Thoracic aorta (tissue), 2 donors: ENCODE measurements around the gene MRPS23. TPM values are rescaled to one million over a fixed set of nuclear protein-coding genes. Genes with fewer than 3 reads are reported as not detected.

Experiments used
- ATAC-seq: fragments of 150-250 bp; one replicate; pipeline ENCODE4 v1.8.0; 2017; ENCODE audit warnings: low read depth; ENCODE audit not compliant: insufficient number of reproducible peaks, low FRiP score
- DNase-seq: peaks from one replicate; pipeline ENCODE4 v3.0.0-alpha.2; 2020; ENCODE audit warnings: low spot score
- H3K27ac ChIP-seq, 2 donors: fragments of 200-600 bp; sonication (generic); 1 replicate in 1 of 2; 2 replicates in 1 of 2; pipeline ENCODE4 v1.5.1; 2016; ENCODE audit warnings: mild to moderate bottlenecking in 2 of 2, moderate library complexity in 2 of 2
- H3K27me3 ChIP-seq: fragments of 200-600 bp; sonication (generic); replicated peaks from 2 replicates; pipeline ENCODE4 v1.6.0; 2016; ENCODE audit warnings: mild to moderate bottlenecking; ENCODE audit not compliant: insufficient read depth
- H3K36me3 ChIP-seq: fragments of 200-600 bp; sonication (generic); one replicate; pipeline ENCODE4 v1.5.1; 2016
- H3K4me1 ChIP-seq, 2 donors: fragments of 200-600 bp; sonication (generic); 1 replicate in 1 of 2; 2 replicates in 1 of 2; pipeline versions ENCODE4 v1.5.1 to v1.6.0; 2016; ENCODE audit warnings: low read depth in 2 of 2, mild to moderate bottlenecking in 1 of 2; ENCODE audit not compliant: control insufficient read depth in 1 of 2
- H3K4me3 ChIP-seq: fragments of 200-600 bp; sonication (generic); 2 replicates; pipeline ENCODE4 v1.5.1; 2016; ENCODE audit warnings: mild to moderate bottlenecking
- H3K9me3 ChIP-seq: fragments of 200-600 bp; sonication (generic); 2 replicates; pipeline ENCODE4 v1.5.1; 2016
- total RNA-seq, 2 donors: library from RNA; depleted of rRNA; stranded (reverse); fragments of >200 nt; gene quantifications; one replicate each; pipeline versions ENCODE4 v1.1.0 to v1.2.3, GENCODE V29; 2016
- TF ChIP-seq, protein P1 (sequence below): fragments of 200-600 bp; sonication (generic); IDR thresholded peaks from one replicate; pipeline ENCODE4 v1.5.1; 2019; ENCODE audit warnings: antibody characterized with exemption

MRPS23 gene
- 10 to 100 TPM; 16.2 to 16.6 TPM for total RNA-seq

DNA sequence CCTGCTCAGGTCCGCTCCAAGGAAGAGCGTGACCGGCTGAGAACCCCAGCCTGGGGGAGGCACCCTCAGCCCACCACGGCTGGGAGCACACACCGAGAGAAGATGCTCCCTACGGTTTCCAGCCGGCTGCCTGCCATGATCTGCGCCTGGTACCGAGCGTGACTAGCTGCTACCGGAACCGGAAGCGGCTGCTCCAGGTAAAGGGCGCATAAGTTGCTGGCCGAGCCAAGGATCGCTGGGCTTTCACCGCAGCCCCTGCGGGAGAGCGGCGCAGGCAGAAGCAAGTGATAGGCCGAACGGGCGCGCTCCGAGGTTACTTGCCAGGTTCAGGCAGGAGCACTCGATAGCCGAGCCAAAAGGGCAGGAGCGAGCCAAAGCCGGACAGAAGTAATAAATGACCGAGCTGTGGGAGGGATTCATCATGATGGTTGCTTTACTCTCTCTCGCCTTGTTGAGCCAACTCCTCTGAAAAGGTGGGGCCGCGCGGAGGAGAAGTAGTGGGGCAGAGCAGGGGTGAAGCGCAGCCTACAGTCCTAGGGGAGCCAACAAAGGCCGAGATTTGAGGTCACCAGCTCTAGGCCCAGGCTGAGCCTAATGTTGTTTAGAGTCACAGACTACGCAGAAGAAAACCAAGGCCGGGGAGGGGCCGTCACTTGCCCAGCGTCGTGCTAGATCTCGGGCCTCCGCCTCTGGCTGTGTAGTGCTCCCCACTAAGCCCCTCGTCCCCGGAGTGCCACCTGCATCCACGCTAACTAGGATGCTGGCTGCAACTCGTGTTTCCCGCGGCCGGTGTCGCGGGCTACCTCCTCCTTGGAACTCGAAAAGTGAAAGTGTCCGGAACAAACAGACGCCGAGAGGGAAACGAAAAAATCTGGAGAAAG is at the start of gene MRPS23:
MRPS23 (minus strand) TSS at position 171 of the 881 bp plus-strand sequence; CDS start at position 137, 34 bp downstream.
- ATAC-seq (peak; percentile 86), DNase-seq (peak; percentile 94)
- no peaks in the 10 kb centered on the region for H3K27me3 ChIP-seq
- no peaks in the 10 kb centered on the region for H3K9me3 ChIP-seq
- TF ChIP-seq, protein P1, sequence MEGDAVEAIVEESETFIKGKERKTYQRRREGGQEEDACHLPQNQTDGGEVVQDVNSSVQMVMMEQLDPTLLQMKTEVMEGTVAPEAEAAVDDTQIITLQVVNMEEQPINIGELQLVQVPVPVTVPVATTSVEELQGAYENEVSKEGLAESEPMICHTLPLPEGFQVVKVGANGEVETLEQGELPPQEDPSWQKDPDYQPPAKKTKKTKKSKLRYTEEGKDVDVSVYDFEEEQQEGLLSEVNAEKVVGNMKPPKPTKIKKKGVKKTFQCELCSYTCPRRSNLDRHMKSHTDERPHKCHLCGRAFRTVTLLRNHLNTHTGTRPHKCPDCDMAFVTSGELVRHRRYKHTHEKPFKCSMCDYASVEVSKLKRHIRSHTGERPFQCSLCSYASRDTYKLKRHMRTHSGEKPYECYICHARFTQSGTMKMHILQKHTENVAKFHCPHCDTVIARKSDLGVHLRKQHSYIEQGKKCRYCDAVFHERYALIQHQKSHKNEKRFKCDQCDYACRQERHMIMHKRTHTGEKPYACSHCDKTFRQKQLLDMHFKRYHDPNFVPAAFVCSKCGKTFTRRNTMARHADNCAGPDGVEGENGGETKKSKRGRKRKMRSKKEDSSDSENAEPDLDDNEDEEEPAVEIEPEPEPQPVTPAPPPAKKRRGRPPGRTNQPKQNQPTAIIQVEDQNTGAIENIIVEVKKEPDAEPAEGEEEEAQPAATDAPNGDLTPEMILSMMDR = no peak
- H3K36me3 ChIP-seq = peaks cover 3% of the 10 kb centered on the region
- H3K4me1 ChIP-seq = peaks cover 40 to 60% of the 10 kb centered on the region in 2 donors
- peak within 1 kb of the TSS; percentile 89 for H3K4me3 ChIP-seq
- H3K27ac ChIP-seq = peak within 1 kb of the TSS; percentile 83 to 92

DNA sequence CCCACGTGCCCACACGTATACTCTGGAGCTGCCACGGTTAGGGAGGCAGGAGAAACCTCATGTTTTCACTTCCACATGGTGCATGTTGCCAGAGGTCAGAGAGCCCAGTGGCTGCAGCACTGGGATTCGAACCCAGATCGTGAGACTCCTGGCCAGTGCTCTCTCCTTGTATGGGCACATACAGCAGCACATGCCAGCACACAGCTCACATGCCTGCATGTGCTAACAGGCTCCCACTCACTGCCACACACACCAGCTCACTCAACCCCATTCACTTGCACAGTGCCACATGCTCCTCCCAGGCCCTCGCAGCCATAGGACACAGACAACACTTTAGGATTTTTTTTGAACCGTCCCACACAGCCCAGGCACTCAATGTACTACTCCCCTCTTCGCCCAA is 49.5 kb upstream of the MRPS23 start:
- peaks cover 33 to 84% of the 10 kb centered on the region in 2 donors for H3K4me1 ChIP-seq
- DNase-seq (no peak), ATAC-seq (no peak)

GRCh38 chr17:57898487-57899311 is 48.9 kb upstream of the MRPS23 start:
- no peaks in the 10 kb centered on the region for H3K9me3 ChIP-seq
- H3K27ac ChIP-seq = peak overlapping the region; percentile 77 to 85
- H3K36me3 ChIP-seq = no peaks in the 10 kb centered on the region
- TF ChIP-seq, protein P1 = no peak
- no peak for ATAC-seq
- H3K27me3 ChIP-seq = no peaks in the 10 kb centered on the region
- peaks cover 33 to 84% of the 10 kb centered on the region in 2 donors for H3K4me1 ChIP-seq
- no peak for DNase-seq
- H3K4me3 ChIP-seq = no peak overlapping the region

More for the DNA sequence above, 49.5 kb upstream of the MRPS23 start:
- no peaks in the 10 kb centered on the region for H3K9me3 ChIP-seq
- TF ChIP-seq, protein P1 = no peak
- H3K27ac ChIP-seq = peak overlapping the region; percentile 77 to 85
- H3K36me3 ChIP-seq = no peaks in the 10 kb centered on the region
- H3K4me3 ChIP-seq = no peak overlapping the region
- H3K27me3 ChIP-seq = no peaks in the 10 kb centered on the region

DNA sequence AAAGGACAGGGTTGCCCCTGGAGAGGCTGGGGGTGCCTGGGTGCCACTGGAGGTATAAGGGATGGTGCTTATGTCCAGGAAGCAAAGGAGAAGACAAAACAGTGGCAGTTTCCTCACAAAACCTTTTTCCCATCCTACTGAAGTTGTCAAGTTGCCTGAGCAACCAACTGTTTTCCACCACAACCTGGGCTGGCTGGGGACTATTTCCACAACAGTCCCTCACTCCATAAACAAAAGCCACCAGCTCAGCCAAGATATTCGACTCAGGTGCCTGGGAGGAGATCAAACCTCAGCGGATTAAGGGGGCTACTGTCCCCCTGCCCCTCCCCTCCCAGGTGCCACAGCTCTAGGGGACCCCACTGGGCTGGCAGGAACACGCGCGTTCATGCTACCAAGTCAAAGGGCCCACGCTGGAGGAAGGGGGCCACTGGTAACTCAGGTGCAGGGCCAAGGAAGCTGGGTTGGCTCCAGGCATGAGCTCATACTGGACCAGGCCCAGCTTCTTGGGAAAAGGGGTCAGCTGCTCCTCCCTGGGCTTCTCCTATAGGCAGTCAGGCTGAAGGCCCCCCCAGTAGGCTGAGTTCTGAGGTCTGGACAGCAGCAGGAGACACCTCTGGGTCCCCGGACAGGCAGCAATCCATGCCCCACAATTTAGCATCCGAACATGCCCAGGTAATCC is 45.7 kb upstream of the MRPS23 start:
- no peak for ATAC-seq

More for the DNA sequence above, 45.7 kb upstream of the MRPS23 start:
- Histone ChIP-seq H3K27me3 (no peaks in the 10 kb centered on the region), H3K36me3 (no peaks in the 10 kb centered on the region), H3K4me3 (no peak overlapping the region), H3K9me3 (no peaks in the 10 kb centered on the region), H3K4me1 (peaks cover 47 to 87% of the 10 kb centered on the region in 2 donors), H3K27ac (peak overlapping the region in 1 of 2 donors; percentile 100)
- no peak for DNase-seq
- TF ChIP-seq, protein P1 = no peak
